Upper lobe of left lung (tissue), 6 donors: ENCODE results near the gene FBH1. TPM values are rescaled to one million over a fixed set of nuclear protein-coding genes. Genes with fewer than 3 reads are reported as not detected.
A peak's percentile ranks its signal among the peaks of the same experiment; 100 is the strongest.

Experiments
- ATAC-seq, 2 donors: fragments of 200-7000 bp; cut with Tn5 transposase; one replicate each; pipeline ENCODE4 v1.9.1; 2022; ENCODE audit warnings: mild to moderate bottlenecking in 2 of 2, moderate library complexity in 2 of 2; ENCODE audit not compliant: low FRiP score in 2 of 2
- DNase-seq, 2 donors: peaks; one replicate each; pipeline ENCODE4 v3.0.0-alpha.2; 2019 to 2020
- H3K27ac ChIP-seq, 4 donors: fragments of 200-600 bp; sonication (generic); one replicate each; pipeline ENCODE4 v1.5.1; 2016 to 2019
- H3K27me3 ChIP-seq, 4 donors: fragments of 200-600 bp; sonication (generic); one replicate each; pipeline ENCODE4 v1.5.1; 2017 to 2019
- H3K36me3 ChIP-seq, 4 donors: fragments of 200-600 bp; sonication (generic); one replicate each; pipeline ENCODE4 v1.5.1; 2016 to 2019
- H3K4me1 ChIP-seq, 4 donors: fragments of 200-600 bp; sonication (generic); one replicate each; pipeline ENCODE4 v1.5.1; 2018 to 2019
- H3K4me3 ChIP-seq, 4 donors: fragments of 200-600 bp; sonication (generic); one replicate each; pipeline ENCODE4 v1.5.1; 2017 to 2019; ENCODE audit warnings: mild to moderate bottlenecking in 2 of 4, moderate library complexity in 1 of 4
- H3K9me3 ChIP-seq, 4 donors: fragments of 200-600 bp; sonication (generic); one replicate each; pipeline ENCODE4 v1.5.1; 2018 to 2019
- CTCF ChIP-seq, 6 experiments: fragments of 450-650 bp in 4 of 6; fragments of 200-600 bp in 2 of 6; sonication (generic) in 2 of 6; IDR thresholded peaks; one replicate each; pipeline ENCODE4 v1.5.1; 2016 to 2019; ENCODE audit warnings: antibody characterized with exemption in 6 of 6
- EP300 ChIP-seq, 4 donors: sonication (generic); formaldehyde crosslinking; IDR thresholded peaks; one replicate each; pipeline ENCODE4 v1.5.1; 2017; ENCODE audit warnings: antibody characterized with exemption in 4 of 4, control low read depth in 2 of 4
- POLR2A ChIP-seq, 4 donors: fragments of 450-650 bp; IDR thresholded peaks; one replicate each; pipeline ENCODE4 v1.5.1; 2016 to 2017; ENCODE audit warnings: antibody characterized with exemption in 4 of 4, mild to moderate bottlenecking in 2 of 4
- POLR2AphosphoS5 ChIP-seq, 2 donors: sonication (generic); formaldehyde crosslinking; IDR thresholded peaks; one replicate each; pipeline ENCODE4 v1.5.1; 2017; ENCODE audit warnings: antibody characterized with exemption in 2 of 2
- WGBS, 2 donors: methylation state at CpG; one replicate each; pipeline ENCODE4 v1.1.5; 2017 to 2018; 5-methylcytosine and 5-hydroxymethylcytosine counted together
- total RNA-seq, 6 donors: library from RNA; depleted of rRNA in 4 of 6; stranded (reverse); fragments of >200 nt in 4 of 6; gene quantifications; one replicate each; pipeline versions ENCODE4 v1.1.0 to v1.2.1, GENCODE V29; 2016 to 2021
- donor health status: DM: no; HTN: no; CAD: no; lungs with moderate emphysema.
- donor health status: DM: no; HTN: yes; CAD: no; lungs with severe emphysema.

FBH1 gene
- total RNA-seq, 6 donors from 2014 or later, result 62.4 to 186 (median 77.4) TPM

- TF ChIP-seq POLR2A (IDR thresholded peaks at IDR 0.05) (no peak), EP300 (IDR thresholded peaks at IDR 0.05) (no peak), CTCF (IDR thresholded peaks at IDR 0.05) (no peak), POLR2AphosphoS5 (IDR thresholded peaks at IDR 0.05) (no peak)
- DNase-seq, result no peak
- H3K27me3 ChIP-seq, result no peaks in the 10 kb centered on the region
- H3K27ac ChIP-seq, result no peak overlapping the region
- H3K9me3 ChIP-seq, result peaks cover 0 to 3% (median 2%) of the 10 kb centered on the region in 4 donors
- H3K36me3 ChIP-seq, result peaks cover 0 to 33% (median 9%) of the 10 kb centered on the region in 4 donors
- WGBS, 2 donors, result 54 to 70% methylated on average over 2 of the region's 2 CpGs
- peaks cover 23 to 42% (median 35%) of the 10 kb centered on the region in 4 donors for H3K4me1 ChIP-seq
- no peak overlapping the region for H3K4me3 ChIP-seq
- no peak for ATAC-seq
These were observed 3.3 kb downstream of the FBH1 start for GRCh38 chr10:5893321-5893720.

- Histone ChIP-seq H3K4me1 (peaks cover 17 to 38% (median 28%) of the 10 kb centered on the region in 4 donors), H3K27ac (peak overlapping the region in 1 of 4 donors; percentile 7), H3K4me3 (no peak overlapping the region), H3K9me3 (peaks cover 0 to 4% (median 2%) of the 10 kb centered on the region in 4 donors), H3K27me3 (no peaks in the 10 kb centered on the region), H3K36me3 (peaks cover 0 to 34% (median 10%) of the 10 kb centered on the region in 4 donors)
- DNase-seq (no peak), ATAC-seq (no peak)
- TF ChIP-seq POLR2AphosphoS5 (IDR thresholded peaks at IDR 0.05) (no peak), POLR2A (IDR thresholded peaks at IDR 0.05) (no peak), CTCF (IDR thresholded peaks at IDR 0.05) (no peak), EP300 (IDR thresholded peaks at IDR 0.05) (no peak)
- 64 to 71% methylated on average over 4 of the region's 4 CpGs for WGBS, 2 donors
These were observed 4.4 kb downstream of the FBH1 start for GRCh38 chr10:5894403-5894802.

- no peak overlapping the region for H3K4me3 ChIP-seq
- H3K36me3 ChIP-seq, result peaks cover 0 to 34% (median 10%) of the 10 kb centered on the region in 4 donors
- TF ChIP-seq POLR2A (IDR thresholded peaks at IDR 0.05), result no peak
- no peak for TF ChIP-seq EP300 (IDR thresholded peaks at IDR 0.05)
- TF ChIP-seq CTCF (IDR thresholded peaks at IDR 0.05), result no peak
- no peak for TF ChIP-seq POLR2AphosphoS5 (IDR thresholded peaks at IDR 0.05)
- DNase-seq, result peak in 1 of 2 donors; percentile 40
- H3K9me3 ChIP-seq, result peaks cover 0 to 4% (median 2%) of the 10 kb centered on the region in 4 donors
- WGBS, 2 donors, result 74 to 83% methylated on average over 8 of the region's 8 CpGs
- peaks cover 17 to 38% (median 28%) of the 10 kb centered on the region in 4 donors for H3K4me1 ChIP-seq
- no peaks in the 10 kb centered on the region for H3K27me3 ChIP-seq
- H3K27ac ChIP-seq, result no peak overlapping the region
- no peak for ATAC-seq
These were observed 4.8 kb downstream of the FBH1 start for GRCh38 chr10:5894873-5895272.

GRCh38 chr10:5895365-5895764, 5.3 kb downstream of the FBH1 start:
- peaks cover 17 to 38% (median 28%) of the 10 kb centered on the region in 4 donors for H3K4me1 ChIP-seq
- DNase-seq (no peak), ATAC-seq (no peak)
- no peaks in the 10 kb centered on the region for H3K27me3 ChIP-seq
- WGBS, 2 donors, result 89 to 94% methylated on average over 3 of the region's 3 CpGs
- H3K9me3 ChIP-seq, result peaks cover 0 to 4% (median 2%) of the 10 kb centered on the region in 4 donors
- H3K36me3 ChIP-seq, result peaks cover 0 to 34% (median 10%) of the 10 kb centered on the region in 4 donors
- H3K4me3 ChIP-seq, result no peak overlapping the region
- no peak overlapping the region for H3K27ac ChIP-seq
- TF ChIP-seq EP300 (IDR thresholded peaks at IDR 0.05), result no peak
- TF ChIP-seq CTCF (IDR thresholded peaks at IDR 0.05), result no peak

- Histone ChIP-seq H3K27me3 (no peaks in the 10 kb centered on the region), H3K9me3 (peaks cover 0 to 4% (median 2%) of the 10 kb centered on the region in 4 donors), H3K36me3 (peaks cover 0 to 34% (median 10%) of the 10 kb centered on the region in 4 donors), H3K27ac (no peak overlapping the region), H3K4me3 (no peak overlapping the region), H3K4me1 (peaks cover 15 to 36% (median 25%) of the 10 kb centered on the region in 4 donors)
- DNase-seq (no peak), ATAC-seq (no peak)
- 86 to 87% methylated on average over 9 of the region's 9 CpGs for WGBS, 2 donors
- TF ChIP-seq POLR2A (IDR thresholded peaks at IDR 0.05) (no peak), CTCF (IDR thresholded peaks at IDR 0.05) (no peak), POLR2AphosphoS5 (IDR thresholded peaks at IDR 0.05) (no peak), EP300 (IDR thresholded peaks at IDR 0.05) (no peak)
These were observed 5.8 kb downstream of the FBH1 start for GRCh38 chr10:5895804-5896203.
